GM18873 (cell line): ENCODE measurements around the gene OCA2.
"Not testable (repeated sequence)": the region's sequence is repeated elsewhere in the genome, so short reads cannot be mapped to it uniquely, and the experiment has no call there.

ENCODE experiments used
- ATAC-seq: cut with Tn5 transposase; IDR thresholded peaks from one replicate; pipeline ENCODE4 v1.9.1; 2021; ENCODE audit warnings: mild to moderate bottlenecking, moderate library complexity, moderate number of reproducible peaks; ENCODE audit not compliant: unreplicated experiment, low FRiP score

The OCA2 gene

GRCh38 chr15:28121577-28121976, 22.5 kb upstream of the OCA2 start:
- not testable (repeated sequence) for ATAC-seq

GRCh38 chr15:28120359-28120640, 21.2 kb upstream of the OCA2 start:
- ATAC-seq, result no peak

GRCh38 chr15:28118531-28118930, 19.4 kb upstream of the OCA2 start:
- no peak for ATAC-seq

GRCh38 chr15:28118083-28118482, 19.0 kb upstream of the OCA2 start:
- no peak for ATAC-seq

GRCh38 chr15:28117432-28117990, 18.4 kb upstream of the OCA2 start:
- ATAC-seq, result no peak

- no peak for ATAC-seq
Observed at GRCh38 chr15:28116521-28117431, 17.7 kb upstream of the OCA2 start.

- no peak for ATAC-seq
Observed at GRCh38 chr15:28115871-28116270, 16.8 kb upstream of the OCA2 start.

GRCh38 chr15:28114721-28115622, 15.9 kb upstream of the OCA2 start:
- no peak for ATAC-seq

GRCh38 chr15:28114114-28114455, 15.0 kb upstream of the OCA2 start:
- ATAC-seq, result no peak

- no peak for ATAC-seq
Observed at GRCh38 chr15:28113394-28114113, 14.4 kb upstream of the OCA2 start.

- ATAC-seq, result no peak
Observed at GRCh38 chr15:28112962-28113361, 13.8 kb upstream of the OCA2 start.

GRCh38 chr15:28112101-28112760, 13.1 kb upstream of the OCA2 start:
- no peak for ATAC-seq

- ATAC-seq, result no peak
Observed at GRCh38 chr15:28111543-28111942, 12.4 kb upstream of the OCA2 start.

GRCh38 chr15:28110481-28110881, 11.4 kb upstream of the OCA2 start:
- no peak for ATAC-seq

- ATAC-seq, result no peak
Observed at GRCh38 chr15:28109626-28110455, 10.7 kb upstream of the OCA2 start.

GRCh38 chr15:28107904-28108275, 8.8 kb upstream of the OCA2 start:
- no peak for ATAC-seq

- no peak for ATAC-seq
Observed at GRCh38 chr15:28107111-28107903, 8.2 kb upstream of the OCA2 start.

GRCh38 chr15:28106294-28107110, 7.4 kb upstream of the OCA2 start:
- no peak for ATAC-seq
